ENCODE data around the gene LDLRAD4. TPM values are rescaled to one million over a fixed set of nuclear protein-coding genes. Genes with fewer than 3 reads are reported as not detected.

Gene LDLRAD4
- total and polyA plus RNA-seq, 9 of the 15 experiments (the other 6 are each of a cell fraction or from before 2014, with no cell fraction given): 0.01 TPM; not detected in 8

DNA sequence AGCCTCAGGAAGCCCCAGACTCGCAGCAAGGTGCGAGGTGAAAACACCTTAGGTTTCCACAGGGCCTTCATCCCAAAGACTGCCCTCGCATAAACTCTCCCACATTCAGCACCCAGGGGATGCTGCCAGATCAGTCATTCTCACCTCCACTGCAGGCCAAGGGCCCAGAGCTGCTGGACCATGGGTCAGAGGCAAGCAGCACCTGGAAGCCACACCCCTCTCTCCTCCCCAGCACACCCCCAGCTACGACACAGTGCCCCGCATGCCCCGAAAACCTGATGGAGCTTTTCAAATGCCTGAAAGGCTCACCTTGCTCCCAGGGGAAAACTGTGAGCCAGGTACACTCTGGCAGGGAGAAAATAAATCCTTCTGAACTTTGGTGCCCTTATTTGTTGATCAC lies 31.9 kb upstream of the LDLRAD4 start:
- no peaks in the 10 kb centered on the region for H3K79me2 ChIP-seq (ENCODE audit: control insufficient read depth, insufficient read depth, low read length)
- TF ChIP-seq ZBTB2 (IDR thresholded peaks at IDR 0.05) (no peak), ZNF79 (CRISPR knock-in tag; IDR thresholded peaks at IDR 0.05; ENCODE audit: low read depth) (no peak), ZNF175 (CRISPR knock-in tag; IDR thresholded peaks at IDR 0.05; ENCODE audit: low read depth) (no peak), VEZF1 (CRISPR knock-in tag; IDR thresholded peaks at IDR 0.05) (no peak), GABPB1 (CRISPR knock-in tag; IDR thresholded peaks at IDR 0.05) (no peak), FOXJ3 (CRISPR knock-in tag; IDR thresholded peaks at IDR 0.05) (no peak), ZNF41 (CRISPR knock-in tag; conservative IDR thresholded peaks at IDR 0.05) (no peak), HMGN3 (IDR thresholded peaks at IDR 0.05; ENCODE audit: borderline replicate concordance, extremely low read depth, insufficient read length, low read depth, low read length) (no peak), YBX1 (IDR thresholded peaks at IDR 0.05) (no peak), CBFA2T3 (IDR thresholded peaks at IDR 0.05) (no peak), MTA2 (IDR thresholded peaks at IDR 0.05; ENCODE audit: low read depth) (no peak)
- H3K36me3 ChIP-seq (ENCODE audit: control insufficient read depth, insufficient read depth, low read length): no peaks in the 10 kb centered on the region
- peaks cover 3 to 5% of the 10 kb centered on the region in 2 experiments; a peak in 3 of 5 replicates for H3K4me1 ChIP-seq (replicated peaks in 1 of 2; ENCODE audit: control insufficient read depth in 2 of 2, insufficient read depth in 2 of 2, low read length in 2 of 2)
- ChIA-PET POLR2A (interaction anchor here (0.6 kb wide), 1 partner anchor 9 kb away, joined by 3 read pairs; no protein-coding TSS in a partner anchor), CTCF (ENCODE audit: low intra/inter-chr PET ratio) (no interaction called here)
- in situ Hi-C loops (cut with MboI) (no loop called here), intact Hi-C loops (cut with micrococcal nuclease) (no loop called here)
- H3K9me1 ChIP-seq (ENCODE audit: control insufficient read depth, insufficient read depth, low read length): no peaks in the 10 kb centered on the region
- FAIRE-seq (no peak), DNase-seq (ENCODE audit: extremely low read depth in 1 of 4, low spot score in 3 of 4) (no peak), ATAC-seq (no peak)
- no peaks in the 10 kb centered on the region for H3K9me3 ChIP-seq (replicated peaks; ENCODE audit: control insufficient read depth, insufficient read depth, low read depth, low read length)
- peaks cover 33 to 50% of the 10 kb centered on the region in 2 experiments for H3K27me3 ChIP-seq (ENCODE audit: control insufficient read depth in 2 of 2, insufficient read depth in 2 of 2, low read length in 2 of 2)
- H3K9ac ChIP-seq (ENCODE audit: insufficient read depth in 1 of 2, low read depth in 2 of 2, low read length in 2 of 2): no peak overlapping the region
- BruUV-seq (replicated peaks): no TSS peak
- no peak overlapping the region for H3K4me3 ChIP-seq
- H3K27ac ChIP-seq (ENCODE audit: extremely low read depth, low read depth, low read length): no peak overlapping the region
- H4K20me1 ChIP-seq (replicated peaks; ENCODE audit: control insufficient read depth, insufficient read depth, low read length): 0 out of 2 replicates have a peak, but pooled peaks cover 2% of the 10 kb centered on the region
- H2AFZ ChIP-seq (ENCODE audit: low read depth, low read length): no peak overlapping the region
- 2% methylated on average over 6 of the region's 6 CpGs for WGBS (ENCODE audit: insufficient coverage, low coverage, missing lambda C conversion rate)
- no peak overlapping the region for H3K4me2 ChIP-seq (ENCODE audit: insufficient read depth, low read length)

Measured in K562 (cell line).